Thoracic aorta (tissue), 2 donors: Measurements from ENCODE around the gene MYRIP. TPM values are rescaled to one million over a fixed set of nuclear protein-coding genes. Genes with fewer than 3 reads are reported as not detected.

ENCODE experiments used
- ATAC-seq: fragments of 150-250 bp; one replicate; pipeline ENCODE4 v1.8.0; 2017; ENCODE audit warnings: low read depth; ENCODE audit not compliant: insufficient number of reproducible peaks, low FRiP score
- DNase-seq: peaks from one replicate; pipeline ENCODE4 v3.0.0-alpha.2; 2020; ENCODE audit warnings: low spot score
- H3K27ac ChIP-seq, 2 donors: fragments of 200-600 bp; sonication (generic); 1 replicate in 1 of 2; 2 replicates in 1 of 2; pipeline ENCODE4 v1.5.1; 2016; ENCODE audit warnings: mild to moderate bottlenecking in 2 of 2, moderate library complexity in 2 of 2
- H3K27me3 ChIP-seq: fragments of 200-600 bp; sonication (generic); replicated peaks from 2 replicates; pipeline ENCODE4 v1.6.0; 2016; ENCODE audit warnings: mild to moderate bottlenecking; ENCODE audit not compliant: insufficient read depth
- H3K36me3 ChIP-seq: fragments of 200-600 bp; sonication (generic); one replicate; pipeline ENCODE4 v1.5.1; 2016
- H3K4me1 ChIP-seq, 2 donors: fragments of 200-600 bp; sonication (generic); 1 replicate in 1 of 2; 2 replicates in 1 of 2; pipeline versions ENCODE4 v1.5.1 to v1.6.0; 2016; ENCODE audit warnings: low read depth in 2 of 2, mild to moderate bottlenecking in 1 of 2; ENCODE audit not compliant: control insufficient read depth in 1 of 2
- H3K4me3 ChIP-seq: fragments of 200-600 bp; sonication (generic); 2 replicates; pipeline ENCODE4 v1.5.1; 2016; ENCODE audit warnings: mild to moderate bottlenecking
- H3K9me3 ChIP-seq: fragments of 200-600 bp; sonication (generic); 2 replicates; pipeline ENCODE4 v1.5.1; 2016
- CTCF ChIP-seq: fragments of 200-600 bp; sonication (generic); IDR thresholded peaks from one replicate; pipeline ENCODE4 v1.5.1; 2019; ENCODE audit warnings: antibody characterized with exemption
- total RNA-seq, 2 donors: library from RNA; depleted of rRNA; stranded (reverse); fragments of >200 nt; gene quantifications; one replicate each; pipeline versions ENCODE4 v1.1.0 to v1.2.3, GENCODE V29; 2016

MYRIP gene
- total RNA-seq, 2 donors from 2014 or later = 1.5 to 5.1 TPM

GRCh38 chr3:39971559-39972031 is 162.2 kb downstream of the MYRIP start:
- H3K27ac ChIP-seq = no peak overlapping the region

GRCh38 chr3:39972508-39972907 is 163.1 kb downstream of the MYRIP start:
- ATAC-seq (no peak), DNase-seq (no peak)
- H3K4me3 ChIP-seq = no peak overlapping the region
- H3K27me3 ChIP-seq = no peaks in the 10 kb centered on the region
- no peaks in the 10 kb centered on the region for H3K9me3 ChIP-seq
- H3K36me3 ChIP-seq = no peaks in the 10 kb centered on the region
- H3K4me1 ChIP-seq = no peaks in the 10 kb centered on the region
- H3K27ac ChIP-seq = no peak overlapping the region
- no peak for TF ChIP-seq CTCF

More at GRCh38 chr3:39971559-39972031, 162.2 kb downstream of the MYRIP start:
- no peak for ATAC-seq
- Histone ChIP-seq H3K4me1 (no peaks in the 10 kb centered on the region), H3K9me3 (no peaks in the 10 kb centered on the region), H3K4me3 (no peak overlapping the region), H3K27me3 (no peaks in the 10 kb centered on the region), H3K36me3 (no peaks in the 10 kb centered on the region)
- DNase-seq = no peak
- no peak for TF ChIP-seq CTCF

GRCh38 chr3:39977058-39977794 is 167.8 kb downstream of the MYRIP start:
- H3K27ac ChIP-seq = no peak overlapping the region
- H3K4me3 ChIP-seq = no peak overlapping the region
- no peaks in the 10 kb centered on the region for H3K9me3 ChIP-seq
- DNase-seq = no peak
- TF ChIP-seq CTCF = no peak
- no peaks in the 10 kb centered on the region for H3K27me3 ChIP-seq
- no peak for ATAC-seq
- no peaks in the 10 kb centered on the region for H3K36me3 ChIP-seq
- H3K4me1 ChIP-seq = no peaks in the 10 kb centered on the region

- no peak overlapping the region for H3K27ac ChIP-seq
- H3K36me3 ChIP-seq = no peaks in the 10 kb centered on the region
- no peak overlapping the region for H3K4me3 ChIP-seq
- no peaks in the 10 kb centered on the region for H3K27me3 ChIP-seq
- DNase-seq (no peak), ATAC-seq (no peak)
- H3K9me3 ChIP-seq = no peaks in the 10 kb centered on the region
- no peaks in the 10 kb centered on the region for H3K4me1 ChIP-seq
- no peak for TF ChIP-seq CTCF
Observed at GRCh38 chr3:39978308-39978707, 168.9 kb downstream of the MYRIP start.

GRCh38 chr3:39980058-39980457 is 170.6 kb downstream of the MYRIP start:
- H3K4me3 ChIP-seq = no peak overlapping the region
- no peak for ATAC-seq
- no peak overlapping the region for H3K27ac ChIP-seq
- no peaks in the 10 kb centered on the region for H3K9me3 ChIP-seq
- TF ChIP-seq CTCF = no peak
- DNase-seq = no peak
- no peaks in the 10 kb centered on the region for H3K27me3 ChIP-seq
- H3K36me3 ChIP-seq = no peaks in the 10 kb centered on the region
- H3K4me1 ChIP-seq = no peaks in the 10 kb centered on the region
